Measurements from ENCODE around the gene TGFA. TPM values are rescaled to one million over a fixed set of nuclear protein-coding genes. Genes with fewer than 3 reads are reported as not detected.

Gene TGFA
- not detected in 2 replicates for total RNA-seq

DNA sequence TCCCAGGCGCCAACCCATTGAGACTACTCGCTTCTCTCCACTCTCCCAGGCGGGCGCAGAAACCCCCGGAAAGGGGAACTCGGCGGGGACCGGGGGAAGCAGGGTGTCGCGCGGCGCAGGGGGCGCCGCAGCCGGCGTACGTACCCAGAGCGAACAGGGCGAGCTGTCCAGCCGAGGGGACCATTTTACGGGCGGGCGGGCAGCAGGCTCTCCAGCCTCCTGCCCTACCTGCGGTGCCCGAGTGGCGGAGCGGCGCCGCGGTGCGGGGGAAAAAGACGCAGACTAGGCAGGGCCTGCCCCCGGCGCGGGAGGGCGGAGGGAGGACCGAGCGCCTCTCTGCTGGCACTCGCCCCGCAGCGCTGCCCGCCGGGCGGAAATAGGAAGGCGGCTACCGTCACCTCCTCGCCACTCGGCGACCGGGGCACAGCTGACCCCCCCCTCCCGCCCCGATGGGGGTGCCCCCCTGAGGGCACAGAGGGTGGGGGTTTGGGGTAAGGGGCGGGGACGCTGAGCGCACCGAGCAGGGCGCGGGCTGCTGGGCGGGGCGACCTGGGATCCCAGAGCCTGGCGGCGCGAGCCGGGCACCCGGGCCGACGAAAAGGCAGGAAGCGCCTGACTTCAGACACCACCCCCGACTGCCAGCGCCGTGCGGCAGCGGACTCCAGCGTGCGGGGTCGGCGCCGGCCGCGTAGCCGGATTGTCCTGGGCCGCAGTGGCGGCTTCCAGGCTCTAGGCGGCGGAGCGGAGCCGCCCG is at the start of gene TGFA:
TSS of gene TGFA (minus strand) at position 243 of the 754 bp plus-strand sequence. CDS start at position 184, 59 bp downstream.
- peak; percentile 91 for DNase-seq (ENCODE audit: insufficient read length, low spot score, missing footprints)
- H3K27me3 ChIP-seq (ENCODE audit: insufficient read depth, low read length): peaks cover 52% of the 10 kb centered on the region
- H4K20me1 ChIP-seq (ENCODE audit: insufficient read depth, low read length): no peaks in the 10 kb centered on the region
- H2AFZ ChIP-seq (ENCODE audit: low read length): peak within 1 kb of the TSS; percentile 59
- H3K27ac ChIP-seq (ENCODE audit: low read depth, low read length): no peak within 1 kb of the TSS
- peak within 1 kb of the TSS; percentile 67 for H3K4me3 ChIP-seq (ENCODE audit: insufficient read depth, low read length)
- H3K36me3 ChIP-seq (ENCODE audit: insufficient read depth, low read length): no peaks in the 10 kb centered on the region
- TF ChIP-seq, protein P1, sequence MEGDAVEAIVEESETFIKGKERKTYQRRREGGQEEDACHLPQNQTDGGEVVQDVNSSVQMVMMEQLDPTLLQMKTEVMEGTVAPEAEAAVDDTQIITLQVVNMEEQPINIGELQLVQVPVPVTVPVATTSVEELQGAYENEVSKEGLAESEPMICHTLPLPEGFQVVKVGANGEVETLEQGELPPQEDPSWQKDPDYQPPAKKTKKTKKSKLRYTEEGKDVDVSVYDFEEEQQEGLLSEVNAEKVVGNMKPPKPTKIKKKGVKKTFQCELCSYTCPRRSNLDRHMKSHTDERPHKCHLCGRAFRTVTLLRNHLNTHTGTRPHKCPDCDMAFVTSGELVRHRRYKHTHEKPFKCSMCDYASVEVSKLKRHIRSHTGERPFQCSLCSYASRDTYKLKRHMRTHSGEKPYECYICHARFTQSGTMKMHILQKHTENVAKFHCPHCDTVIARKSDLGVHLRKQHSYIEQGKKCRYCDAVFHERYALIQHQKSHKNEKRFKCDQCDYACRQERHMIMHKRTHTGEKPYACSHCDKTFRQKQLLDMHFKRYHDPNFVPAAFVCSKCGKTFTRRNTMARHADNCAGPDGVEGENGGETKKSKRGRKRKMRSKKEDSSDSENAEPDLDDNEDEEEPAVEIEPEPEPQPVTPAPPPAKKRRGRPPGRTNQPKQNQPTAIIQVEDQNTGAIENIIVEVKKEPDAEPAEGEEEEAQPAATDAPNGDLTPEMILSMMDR (IDR thresholded peaks at IDR 0.05; ENCODE audit: extremely low read depth, low read depth, low read length): peak; percentile 51
- H3K79me2 ChIP-seq (ENCODE audit: insufficient read depth, low read length): no peaks in the 10 kb centered on the region
- peaks cover 8% of the 10 kb centered on the region for H3K4me1 ChIP-seq (ENCODE audit: insufficient read depth, low read length)
- no peaks in the 10 kb centered on the region for H3K9me3 ChIP-seq (ENCODE audit: low read depth, low read length)
- peak within 1 kb of the TSS; percentile 72 for H3K4me2 ChIP-seq (ENCODE audit: insufficient read depth, low read length)

DNA sequence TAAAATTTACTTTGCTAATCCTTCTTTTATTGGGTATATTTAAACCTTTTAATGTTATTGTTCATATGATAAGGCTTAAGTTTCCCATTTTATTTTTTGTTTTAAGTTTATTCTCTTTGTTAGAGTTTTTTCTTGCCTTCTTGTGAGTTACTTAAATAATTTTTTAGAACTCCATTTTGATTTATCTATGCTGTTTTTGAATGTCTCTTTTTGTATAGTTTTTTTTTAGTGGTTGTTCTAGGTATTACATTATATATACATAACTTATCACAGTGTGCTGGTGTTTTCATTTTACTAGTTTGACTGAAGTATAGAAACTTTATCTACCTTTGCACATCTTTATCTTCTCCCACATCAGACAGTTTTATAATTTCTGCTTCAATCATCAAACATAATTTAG is 49.4 kb upstream of the TGFA start:
- H3K4me1 ChIP-seq (ENCODE audit: insufficient read depth, low read length): peaks cover 3% of the 10 kb centered on the region

DNA sequence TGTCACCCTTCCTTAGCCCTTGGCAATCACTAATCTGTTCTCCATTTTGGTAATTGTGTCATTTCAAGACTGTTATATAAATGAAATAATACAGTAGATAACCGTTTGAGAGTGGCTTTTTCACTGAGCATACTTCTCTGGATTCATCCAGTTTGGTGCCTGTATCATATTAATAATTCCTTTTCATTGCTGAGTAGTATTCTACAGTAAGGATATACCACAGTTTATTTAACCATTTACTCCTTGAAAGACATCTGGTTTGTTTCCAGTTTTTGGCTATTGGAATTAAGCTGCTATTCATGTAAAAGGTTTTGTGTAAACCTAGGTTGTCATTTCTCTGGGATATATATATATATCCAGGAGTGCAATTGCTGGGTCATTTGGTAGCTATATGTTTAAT is 44.6 kb upstream of the TGFA start:
- no peaks in the 10 kb centered on the region for H3K79me2 ChIP-seq (ENCODE audit: insufficient read depth, low read length)
- DNase-seq (ENCODE audit: insufficient read length, low spot score, missing footprints): no peak
- no peaks in the 10 kb centered on the region for H3K36me3 ChIP-seq (ENCODE audit: insufficient read depth, low read length)
- H3K4me3 ChIP-seq (ENCODE audit: insufficient read depth, low read length): no peak overlapping the region
- no peaks in the 10 kb centered on the region for H3K9me3 ChIP-seq (ENCODE audit: low read depth, low read length)
- TF ChIP-seq, protein P1 (IDR thresholded peaks at IDR 0.05; ENCODE audit: extremely low read depth, low read depth, low read length): no peak
- no peak overlapping the region for H3K27ac ChIP-seq (ENCODE audit: low read depth, low read length)
- no peak overlapping the region for H2AFZ ChIP-seq (ENCODE audit: low read length)
- no peaks in the 10 kb centered on the region for H3K27me3 ChIP-seq (ENCODE audit: insufficient read depth, low read length)
- no peaks in the 10 kb centered on the region for H4K20me1 ChIP-seq (ENCODE audit: insufficient read depth, low read length)
- H3K4me2 ChIP-seq (ENCODE audit: insufficient read depth, low read length): no peak overlapping the region
- peaks cover 11% of the 10 kb centered on the region for H3K4me1 ChIP-seq (ENCODE audit: insufficient read depth, low read length)

More for the DNA sequence above, 49.4 kb upstream of the TGFA start:
- DNase-seq (ENCODE audit: insufficient read length, low spot score, missing footprints): no peak
- TF ChIP-seq, protein P1 (IDR thresholded peaks at IDR 0.05; ENCODE audit: extremely low read depth, low read depth, low read length): no peak
- H2AFZ ChIP-seq (ENCODE audit: low read length): no peak overlapping the region
- peaks cover 5% of the 10 kb centered on the region for H3K27me3 ChIP-seq (ENCODE audit: insufficient read depth, low read length)
- no peak overlapping the region for H3K4me2 ChIP-seq (ENCODE audit: insufficient read depth, low read length)
- no peaks in the 10 kb centered on the region for H3K79me2 ChIP-seq (ENCODE audit: insufficient read depth, low read length)
- H3K4me3 ChIP-seq (ENCODE audit: insufficient read depth, low read length): no peak overlapping the region
- no peaks in the 10 kb centered on the region for H4K20me1 ChIP-seq (ENCODE audit: insufficient read depth, low read length)
- no peaks in the 10 kb centered on the region for H3K36me3 ChIP-seq (ENCODE audit: insufficient read depth, low read length)
- no peaks in the 10 kb centered on the region for H3K9me3 ChIP-seq (ENCODE audit: low read depth, low read length)
- no peak overlapping the region for H3K27ac ChIP-seq (ENCODE audit: low read depth, low read length)

DNA sequence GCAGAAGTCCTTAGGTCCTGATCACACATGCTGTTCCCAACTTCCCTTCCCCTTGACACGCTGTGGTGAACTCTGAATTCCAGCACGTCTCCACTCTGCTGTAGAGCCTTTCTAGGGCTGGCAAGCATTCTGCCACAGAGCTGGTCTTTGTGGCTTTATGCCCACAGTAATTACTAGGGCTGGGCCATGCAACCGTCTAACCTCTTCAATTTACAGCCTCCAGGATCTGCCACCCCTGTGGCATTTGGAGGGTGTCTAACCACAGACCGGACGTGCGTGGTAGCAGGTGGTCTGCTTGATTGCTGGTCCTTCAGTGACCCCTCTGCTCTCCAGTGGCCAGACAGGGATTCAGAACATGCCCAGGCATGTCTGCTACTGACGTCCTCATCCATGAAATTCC is 43.1 kb upstream of the TGFA start:
- Histone ChIP-seq H3K79me2 (ENCODE audit: insufficient read depth, low read length) (no peaks in the 10 kb centered on the region), H4K20me1 (ENCODE audit: insufficient read depth, low read length) (no peaks in the 10 kb centered on the region), H3K9me3 (ENCODE audit: low read depth, low read length) (no peaks in the 10 kb centered on the region), H2AFZ (ENCODE audit: low read length) (peak overlapping the region; percentile 62), H3K4me3 (ENCODE audit: insufficient read depth, low read length) (no peak overlapping the region), H3K27ac (ENCODE audit: low read depth, low read length) (no peak overlapping the region), H3K27me3 (ENCODE audit: insufficient read depth, low read length) (no peaks in the 10 kb centered on the region), H3K4me1 (ENCODE audit: insufficient read depth, low read length) (peaks cover 11% of the 10 kb centered on the region), H3K36me3 (ENCODE audit: insufficient read depth, low read length) (no peaks in the 10 kb centered on the region), H3K4me2 (ENCODE audit: insufficient read depth, low read length) (no peak overlapping the region)
- TF ChIP-seq, protein P1 (IDR thresholded peaks at IDR 0.05; ENCODE audit: extremely low read depth, low read depth, low read length): no peak
- DNase-seq (ENCODE audit: insufficient read length, low spot score, missing footprints): no peak
